Neural cell (in vitro differentiated cells): ENCODE measurements around the gene CENPP. TPM values are rescaled to one million over a fixed set of nuclear protein-coding genes. Genes with fewer than 3 reads are reported as not detected.

Experiments used
- H2AFZ ChIP-seq: fragments of 200-600, 300-800 bp; sonication (generic), shearing (Covaris generic); 2 replicates; pipeline ENCODE4 v1.6.0; 2014; ENCODE audit warnings: low read depth, mild to moderate bottlenecking, antibody characterized with exemption, low read length, moderate library complexity
- H3F3A ChIP-seq: fragments of 200-600 bp; shearing (Covaris generic); 2 replicates; pipeline ENCODE4 v1.6.1; 2016; ENCODE audit warnings: mild to moderate bottlenecking, moderate library complexity, mixed read lengths, antibody characterized with exemption, low read length; ENCODE audit not compliant: insufficient read depth, poor library complexity, severe bottlenecking
- H3K27ac ChIP-seq: fragments of 200-600, 300-800 bp; sonication (generic), shearing (Covaris generic); 2 replicates; pipeline ENCODE4 v1.5.1; 2014; ENCODE audit warnings: mild to moderate bottlenecking, low read length, moderate library complexity
- H3K27me3 ChIP-seq: fragments of 300-800, 200-600 bp; sonication (generic), shearing (Covaris generic); 2 replicates; pipeline ENCODE4 v1.6.0; 2014; ENCODE audit warnings: mild to moderate bottlenecking, low read depth, low read length, moderate library complexity; ENCODE audit not compliant: insufficient read depth
- H3K36me3 ChIP-seq: fragments of 300-800, 200-600 bp; sonication (generic), shearing (Covaris generic); 2 replicates; pipeline ENCODE4 v1.5.1; 2014; ENCODE audit warnings: mild to moderate bottlenecking, antibody characterized with exemption, low read length, moderate library complexity; ENCODE audit not compliant: insufficient read depth
- H3K4me2 ChIP-seq: fragments of 300-800, 200-600 bp; sonication (generic), shearing (Covaris generic); 2 replicates; pipeline ENCODE4 v1.6.0; 2014; ENCODE audit warnings: mild to moderate bottlenecking, low read length
- H3K4me3 ChIP-seq: fragments of 300-800, 200-600 bp; sonication (generic), shearing (Covaris generic); 2 replicates; pipeline ENCODE4 v1.5.1; 2014; ENCODE audit warnings: mild to moderate bottlenecking, low read length, moderate library complexity
- H3K79me2 ChIP-seq: fragments of 200-600 bp; shearing (Covaris generic); replicated peaks from 2 replicates; pipeline ENCODE4 v1.6.0; 2014; ENCODE audit warnings: mild to moderate bottlenecking, low read length, moderate library complexity; ENCODE audit not compliant: insufficient read depth
- H3K9ac ChIP-seq: fragments of 300-800, 200-600 bp; sonication (generic), shearing (Covaris generic); 2 replicates; pipeline ENCODE4 v1.6.1; 2016; ENCODE audit warnings: mild to moderate bottlenecking, low read length, mixed read lengths
- H3K9me2 ChIP-seq: fragments of 200-600 bp; shearing (Covaris generic); 2 replicates; pipeline ENCODE4 v1.6.1; 2016; ENCODE audit warnings: mild to moderate bottlenecking, low read length, mixed read lengths; ENCODE audit not compliant: insufficient read depth
- H3K9me3 ChIP-seq: fragments of 200-600, 300-800 bp; sonication (generic), shearing (Covaris generic); 2 replicates; pipeline ENCODE4 v1.6.1; 2016; ENCODE audit warnings: mild to moderate bottlenecking, mixed run types, low read length, moderate library complexity, mixed read lengths
- H4K20me1 ChIP-seq: fragments of 200-600 bp; shearing (Covaris generic); 2 replicates; pipeline ENCODE4 v1.6.1; 2016; ENCODE audit warnings: mild to moderate bottlenecking, mixed run types; ENCODE audit not compliant: insufficient read depth
- EP300 ChIP-seq: fragments of 450-650 bp; conservative IDR thresholded peaks from 2 replicates; pipeline ENCODE4 v1.6.1; 2014; ENCODE audit warnings: antibody characterized with exemption, mild to moderate bottlenecking, moderate library complexity; ENCODE audit not compliant: poor library complexity, severe bottlenecking
- EZH2 ChIP-seq: fragments of 200-600, 300-800 bp; shearing (Covaris generic), sonication (generic); IDR thresholded peaks from 2 replicates; pipeline ENCODE4 v1.6.1; 2014; ENCODE audit warnings: antibody characterized with exemption, low read length, borderline replicate concordance, mild to moderate bottlenecking; ENCODE audit not compliant: insufficient read depth, poor library complexity, severe bottlenecking
- MXI1 ChIP-seq: fragments of 450-650 bp; conservative IDR thresholded peaks from 2 replicates; pipeline ENCODE4 v1.6.1; 2014; ENCODE audit warnings: antibody characterized with exemption, mild to moderate bottlenecking; ENCODE audit not compliant: poor library complexity, severe bottlenecking
- POLR2AphosphoS5 ChIP-seq: IDR thresholded peaks from 2 replicates; pipeline ENCODE4 v1.6.1; 2012
- RAD21 ChIP-seq: fragments of 450-650 bp; conservative IDR thresholded peaks from 2 replicates; pipeline ENCODE4 v1.6.1; 2014; ENCODE audit warnings: antibody characterized with exemption, mild to moderate bottlenecking, moderate library complexity
- SMC3 ChIP-seq: fragments of 450-650 bp; conservative IDR thresholded peaks from 2 replicates; pipeline ENCODE4 v1.6.1; 2014; ENCODE audit warnings: antibody characterized with exemption, mild to moderate bottlenecking, moderate library complexity; ENCODE audit not compliant: poor library complexity
- TAF1 ChIP-seq: IDR thresholded peaks from 2 replicates; pipeline ENCODE4 v1.6.1; 2012; ENCODE audit warnings: low read depth
- polyA plus RNA-seq: library from polyadenylated mRNA; depleted of rRNA; stranded (reverse); fragments of >200 nt; gene quantifications from 2 replicates; pipeline ENCODE4 v1.2.3, GENCODE V29; 2014
- TF ChIP-seq, protein P1 (sequence below): fragments of 450-650 bp; IDR thresholded peaks from 2 replicates; pipeline ENCODE4 v1.5.1; 2014; ENCODE audit warnings: antibody characterized with exemption, mild to moderate bottlenecking, moderate library complexity; ENCODE audit not compliant: poor library complexity, severe bottlenecking
- TF ChIP-seq, protein P2 (sequence below): IDR thresholded peaks from 2 replicates; pipeline ENCODE4 v1.6.1; 2012; ENCODE audit warnings: borderline replicate concordance

CENPP gene
- polyA plus RNA-seq, 1 donor from 2014 or later = 5.0 TPM

DNA sequence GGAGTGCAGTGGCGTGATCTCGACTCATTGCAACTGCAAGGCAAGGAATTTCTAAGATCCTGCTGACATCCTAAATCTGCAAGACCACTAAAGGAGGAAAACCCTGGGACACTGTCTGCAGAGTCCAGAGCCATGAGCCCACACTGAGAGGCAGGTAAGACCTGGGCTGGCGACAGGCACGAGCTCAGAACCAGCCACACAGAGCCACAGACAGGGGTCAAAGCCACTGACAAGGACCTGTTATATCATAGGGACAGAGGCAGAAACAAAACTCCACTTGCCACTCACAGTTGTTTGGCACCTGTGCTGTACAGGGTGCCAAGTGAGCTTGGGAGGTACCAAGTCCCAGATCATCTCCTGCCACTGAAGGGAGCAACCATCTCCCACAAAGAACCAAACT lies 310.0 kb downstream of the CENPP start:
- no peaks in the 10 kb centered on the region for H3K36me3 ChIP-seq
- TF ChIP-seq, protein P1, sequence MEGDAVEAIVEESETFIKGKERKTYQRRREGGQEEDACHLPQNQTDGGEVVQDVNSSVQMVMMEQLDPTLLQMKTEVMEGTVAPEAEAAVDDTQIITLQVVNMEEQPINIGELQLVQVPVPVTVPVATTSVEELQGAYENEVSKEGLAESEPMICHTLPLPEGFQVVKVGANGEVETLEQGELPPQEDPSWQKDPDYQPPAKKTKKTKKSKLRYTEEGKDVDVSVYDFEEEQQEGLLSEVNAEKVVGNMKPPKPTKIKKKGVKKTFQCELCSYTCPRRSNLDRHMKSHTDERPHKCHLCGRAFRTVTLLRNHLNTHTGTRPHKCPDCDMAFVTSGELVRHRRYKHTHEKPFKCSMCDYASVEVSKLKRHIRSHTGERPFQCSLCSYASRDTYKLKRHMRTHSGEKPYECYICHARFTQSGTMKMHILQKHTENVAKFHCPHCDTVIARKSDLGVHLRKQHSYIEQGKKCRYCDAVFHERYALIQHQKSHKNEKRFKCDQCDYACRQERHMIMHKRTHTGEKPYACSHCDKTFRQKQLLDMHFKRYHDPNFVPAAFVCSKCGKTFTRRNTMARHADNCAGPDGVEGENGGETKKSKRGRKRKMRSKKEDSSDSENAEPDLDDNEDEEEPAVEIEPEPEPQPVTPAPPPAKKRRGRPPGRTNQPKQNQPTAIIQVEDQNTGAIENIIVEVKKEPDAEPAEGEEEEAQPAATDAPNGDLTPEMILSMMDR = no peak
- TF ChIP-seq, protein P2, sequence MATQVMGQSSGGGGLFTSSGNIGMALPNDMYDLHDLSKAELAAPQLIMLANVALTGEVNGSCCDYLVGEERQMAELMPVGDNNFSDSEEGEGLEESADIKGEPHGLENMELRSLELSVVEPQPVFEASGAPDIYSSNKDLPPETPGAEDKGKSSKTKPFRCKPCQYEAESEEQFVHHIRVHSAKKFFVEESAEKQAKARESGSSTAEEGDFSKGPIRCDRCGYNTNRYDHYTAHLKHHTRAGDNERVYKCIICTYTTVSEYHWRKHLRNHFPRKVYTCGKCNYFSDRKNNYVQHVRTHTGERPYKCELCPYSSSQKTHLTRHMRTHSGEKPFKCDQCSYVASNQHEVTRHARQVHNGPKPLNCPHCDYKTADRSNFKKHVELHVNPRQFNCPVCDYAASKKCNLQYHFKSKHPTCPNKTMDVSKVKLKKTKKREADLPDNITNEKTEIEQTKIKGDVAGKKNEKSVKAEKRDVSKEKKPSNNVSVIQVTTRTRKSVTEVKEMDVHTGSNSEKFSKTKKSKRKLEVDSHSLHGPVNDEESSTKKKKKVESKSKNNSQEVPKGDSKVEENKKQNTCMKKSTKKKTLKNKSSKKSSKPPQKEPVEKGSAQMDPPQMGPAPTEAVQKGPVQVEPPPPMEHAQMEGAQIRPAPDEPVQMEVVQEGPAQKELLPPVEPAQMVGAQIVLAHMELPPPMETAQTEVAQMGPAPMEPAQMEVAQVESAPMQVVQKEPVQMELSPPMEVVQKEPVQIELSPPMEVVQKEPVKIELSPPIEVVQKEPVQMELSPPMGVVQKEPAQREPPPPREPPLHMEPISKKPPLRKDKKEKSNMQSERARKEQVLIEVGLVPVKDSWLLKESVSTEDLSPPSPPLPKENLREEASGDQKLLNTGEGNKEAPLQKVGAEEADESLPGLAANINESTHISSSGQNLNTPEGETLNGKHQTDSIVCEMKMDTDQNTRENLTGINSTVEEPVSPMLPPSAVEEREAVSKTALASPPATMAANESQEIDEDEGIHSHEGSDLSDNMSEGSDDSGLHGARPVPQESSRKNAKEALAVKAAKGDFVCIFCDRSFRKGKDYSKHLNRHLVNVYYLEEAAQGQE = no peak
- no peak for TF ChIP-seq SMC3
- TF ChIP-seq POLR2AphosphoS5 = no peak
- no peak for TF ChIP-seq EP300

DNA sequence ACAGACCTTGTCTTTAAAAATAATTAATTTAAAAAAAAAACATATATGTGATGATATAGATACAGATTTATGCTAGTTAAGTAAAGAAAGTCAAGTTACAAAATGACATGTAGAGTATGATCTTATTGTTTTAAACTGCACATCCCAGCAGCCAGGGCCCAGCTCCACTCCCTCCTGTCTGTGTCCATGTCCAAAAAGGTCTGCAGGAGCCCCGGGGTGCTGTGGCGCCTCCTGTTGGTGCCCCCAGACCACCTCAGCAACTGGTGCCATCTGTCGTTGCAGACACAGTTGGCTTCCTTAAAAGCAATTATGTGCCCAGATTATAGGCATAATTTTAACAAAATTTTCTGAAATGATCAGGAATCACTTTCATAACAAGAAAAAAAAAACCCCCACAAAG lies 310.9 kb downstream of the CENPP start:
- TF ChIP-seq, protein P1 = no peak
- no peak for TF ChIP-seq EP300
- TF ChIP-seq EZH2 = no peak
- no peak for TF ChIP-seq SMC3
- TF ChIP-seq RAD21 = no peak
- TF ChIP-seq POLR2AphosphoS5 = no peak
- TF ChIP-seq, protein P2 = no peak
- no peak for TF ChIP-seq TAF1
- no peak for TF ChIP-seq MXI1
- Histone ChIP-seq H3K4me3 (no peak overlapping the region), H3K9me3 (no peaks in the 10 kb centered on the region), H3K36me3 (no peaks in the 10 kb centered on the region), H4K20me1 (no peaks in the 10 kb centered on the region), H3K79me2 (no peaks in the 10 kb centered on the region), H3K27ac (no peak overlapping the region), H3K9me2 (no peaks in the 10 kb centered on the region), H3K9ac (no peak overlapping the region), H2AFZ (no peak overlapping the region), H3K4me2 (no peak overlapping the region), H3F3A (no peaks in the 10 kb centered on the region), H3K27me3 (no peaks in the 10 kb centered on the region)

More for the DNA sequence above, 310.0 kb downstream of the CENPP start:
- no peaks in the 10 kb centered on the region for H3K9me3 ChIP-seq
- H3K79me2 ChIP-seq = no peaks in the 10 kb centered on the region
- H3F3A ChIP-seq = no peaks in the 10 kb centered on the region
- H3K27me3 ChIP-seq = no peaks in the 10 kb centered on the region
- no peaks in the 10 kb centered on the region for H4K20me1 ChIP-seq
- no peak overlapping the region for H3K4me2 ChIP-seq
- H3K27ac ChIP-seq = no peak overlapping the region
- H2AFZ ChIP-seq = no peak overlapping the region
- no peaks in the 10 kb centered on the region for H3K9me2 ChIP-seq
- no peak overlapping the region for H3K9ac ChIP-seq
- H3K4me3 ChIP-seq = no peak overlapping the region
